ENCODE data around the gene POTEB2.
"Not testable (repeated sequence)": the region's sequence is repeated elsewhere in the genome, so short reads cannot be mapped to it uniquely, and the experiment has no call there.

POTEB2 gene

GRCh38 chr15:20866214-20866613, at the start of gene POTEB2:
Gene POTEB2 (minus strand): TSS chr15:20866314. CDS start chr15:20866281, 33 bp downstream.
- not testable (repeated sequence) for DNase-seq (ENCODE audit: low spot score)

GRCh38 chr15:20879916-20880315, 13.8 kb upstream of the POTEB2 start:
- DNase-seq (ENCODE audit: low spot score), result not testable (repeated sequence)

- not testable (repeated sequence) for DNase-seq (ENCODE audit: low spot score)
These were observed 12.3 kb upstream of the POTEB2 start for GRCh38 chr15:20878464-20878863.

DNA sequence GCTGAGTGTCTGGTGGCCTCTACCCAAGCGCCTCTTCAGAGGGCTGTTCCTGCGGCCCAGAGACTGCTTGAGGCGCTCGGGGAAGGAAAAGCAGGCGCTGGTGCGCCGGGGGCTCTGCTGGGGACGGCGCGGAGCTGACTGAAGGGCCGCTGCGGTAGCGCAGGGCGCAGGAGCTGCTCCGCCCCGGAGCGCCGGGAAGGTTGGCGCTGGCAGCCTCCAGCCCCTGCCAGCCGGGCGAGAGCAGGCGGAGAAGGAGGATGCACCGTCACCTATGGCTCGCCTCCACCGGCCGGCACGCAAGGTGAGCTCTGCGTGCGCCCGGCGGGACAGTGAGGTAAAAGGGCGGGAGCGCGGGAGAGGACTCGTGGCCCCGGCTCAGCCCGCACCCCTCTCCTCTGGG, 11.7 kb upstream of the POTEB2 start:
- DNase-seq (ENCODE audit: low spot score), result not testable (repeated sequence)
